CD4-positive, alpha-beta T cell (primary cell): ENCODE data around the gene CFAP61. TPM values are rescaled to one million over a fixed set of nuclear protein-coding genes. Genes with fewer than 3 reads are reported as not detected.

Experiments used
- ATAC-seq: fragments of 200-7000 bp; cut with Tn5 transposase; one replicate; pipeline ENCODE4 v1.10.0; 2022; ENCODE audit warnings: mild to moderate bottlenecking; ENCODE audit not compliant: poor library complexity
- CTCF ChIA-PET: fragments of 350-600 bp; sonication (Branson Sonifier 250); formaldehyde crosslinking; loops from one replicate; lab custom pipeline; 2021; ENCODE audit warnings: antibody characterized with exemption, inconsistent platforms; lab: Charles Lee
- POLR2A ChIA-PET: fragments of 350-600 bp; sonication (Branson Sonifier 250); formaldehyde crosslinking; loops from one replicate; lab custom pipeline; 2021; ENCODE audit warnings: antibody characterized with exemption, inconsistent platforms; lab: Charles Lee
- DNase-seq, 14 experiments: peaks; one replicate each; pipeline ENCODE4 v3.0.0-alpha.2; 2013 to 2020; ENCODE audit warnings: mixed read lengths in 2 of 14
- H3K27ac ChIP-seq, 2 donors: one replicate each; pipeline versions ENCODE4 v1.5.1 to v1.7.0; 2013; ENCODE audit warnings: low read length in 2 of 2, low read depth in 1 of 2, mild to moderate bottlenecking in 1 of 2
- H3K27me3 ChIP-seq, 2 experiments: 1 replicate in 1 of 2; 2 replicates in 1 of 2; pipeline versions ENCODE4 v1.6.1 to v1.7.0; 2013; ENCODE audit warnings: low read length in 2 of 2, control low read depth in 1 of 2, mild to moderate bottlenecking in 1 of 2, moderate library complexity in 1 of 2; ENCODE audit not compliant: insufficient read depth in 2 of 2, control insufficient read depth in 1 of 2
- H3K36me3 ChIP-seq: one replicate; pipeline ENCODE4 v1.6.1; 2013; ENCODE audit warnings: low read length, control low read depth; ENCODE audit not compliant: insufficient read depth
- H3K4me1 ChIP-seq: one replicate; pipeline ENCODE4 v1.6.1; 2013; ENCODE audit warnings: low read length, control low read depth; ENCODE audit not compliant: insufficient read depth
- H3K4me3 ChIP-seq: one replicate; pipeline ENCODE4 v1.5.1; 2013; ENCODE audit warnings: mild to moderate bottlenecking, low read length, moderate library complexity
- H3K9me3 ChIP-seq, 2 experiments: 1 replicate in 1 of 2; 2 replicates in 1 of 2; pipeline versions ENCODE4 v1.6.1 to v1.7.0; 2013; ENCODE audit warnings: low read length in 2 of 2, mild to moderate bottlenecking in 2 of 2, control low read depth in 1 of 2, moderate library complexity in 1 of 2; ENCODE audit not compliant: control insufficient read depth in 1 of 2, insufficient read depth in 1 of 2
- H3K27ac Mint-ChIP-seq: one replicate; pipeline ENCODE4 v1.8.0; 2020; ENCODE audit warnings: mixed read lengths
- H3K27me3 Mint-ChIP-seq: one replicate; pipeline ENCODE4 v1.8.0; 2021; ENCODE audit warnings: mixed read lengths
- H3K36me3 Mint-ChIP-seq: one replicate; pipeline ENCODE4 v1.8.0; 2021; ENCODE audit warnings: low read depth, mixed read lengths
- H3K4me1 Mint-ChIP-seq: one replicate; pipeline ENCODE4 v1.8.0; 2021; ENCODE audit warnings: low read depth, mixed read lengths
- H3K4me3 Mint-ChIP-seq: one replicate; pipeline ENCODE4 v1.8.0; 2020; ENCODE audit warnings: mild to moderate bottlenecking, mixed read lengths
- H3K9me3 Mint-ChIP-seq: one replicate; pipeline ENCODE4 v1.8.0; 2020; ENCODE audit warnings: mixed read lengths
- CTCF ChIP-seq: fragments of 200-600 bp; IDR thresholded peaks from one replicate; pipeline ENCODE4 v1.8.0; 2022; ENCODE audit warnings: antibody characterized with exemption, mild to moderate bottlenecking
- intact Hi-C, 2 experiments: fragments of 100-400 bp; cut with DNase I in 1 of 2; cut with micrococcal nuclease in 1 of 2; formaldehyde crosslinking; loops; one replicate each; pipeline versions ENCODE4 v1.15.1 to v1.9.0; 2023 to 2025; cut with DNase I, micrococcal nuclease
- total RNA-seq, 174 experiments: library from RNA in 2 of 174; stranded (reverse) in 2 of 174; gene quantifications; one replicate each; pipeline ENCODE4 v1.2.3 and lab custom pipeline; 2021 to 2026

The CFAP61 gene
- total RNA-seq, 2 experiments from 2014 or later, result not detected

- Histone ChIP-seq H3K9me3 (no peaks in the 10 kb centered on the region), H3K27me3 (no peaks in the 10 kb centered on the region), H3K4me3 (peak overlapping the region; percentile 91), H3K27ac (peak overlapping the region; percentile 80 to 91), H3K36me3 (peaks cover 35% of the 10 kb centered on the region), H3K4me1 (peaks cover 7% of the 10 kb centered on the region)
- Mint-ChIP-seq H3K4me3 (peak overlapping the region; percentile 98), H3K36me3 (peaks cover 56% of the 10 kb centered on the region), H3K27ac (peak overlapping the region; percentile 89), H3K9me3 (no peaks in the 10 kb centered on the region), H3K4me1 (peaks cover 37% of the 10 kb centered on the region), H3K27me3 (peaks cover 6% of the 10 kb centered on the region)
- TF ChIP-seq CTCF, result no peak
- ChIA-PET CTCF (interaction anchor here (3.1 kb wide), 1 partner anchor 34 kb away, joined by 24 read pairs; the partner anchor contains the start of gene NAA20), POLR2A (interaction anchor here (0.9 to 3.0 kb wide), 11 partner anchors 10 to 1913 kb away, joined by 4 to 59 read pairs (median 7); partner anchors contain the start of genes DZANK1, NAA20, POLR3F and RALGAPA2)
- ATAC-seq (peak; percentile 15), DNase-seq (no peak)
- intact Hi-C loops, result loop anchor here (1.0 to 10.0 kb wide), 10 partner anchors 33 to 1914 kb away; partner anchors contain the start of genes KAT14 (in 1 of the 2), KIZ (in 1 of the 2), NAA20 (in 1 of the 2) and PET117 (in 1 of the 2)
Observed at GRCh38 chr20:20051767-20052073, 612 bp upstream of the CFAP61 start.

GRCh38 chr20:20060234-20060998 is 8.1 kb downstream of the CFAP61 start:
- Mint-ChIP-seq H3K27ac (no peak overlapping the region), H3K4me3 (no peak overlapping the region), H3K36me3 (no peaks in the 10 kb centered on the region), H3K9me3 (no peaks in the 10 kb centered on the region), H3K27me3 (peaks cover 45% of the 10 kb centered on the region), H3K4me1 (no peaks in the 10 kb centered on the region)
- H3K36me3 ChIP-seq, result no peaks in the 10 kb centered on the region
- H3K27ac ChIP-seq, result no peak overlapping the region
- H3K9me3 ChIP-seq, result no peaks in the 10 kb centered on the region
- intact Hi-C loops, result no loop called here
- CTCF ChIA-PET, result no interaction called here
- DNase-seq (no peak), ATAC-seq (peak; percentile 43)
- no peak overlapping the region for H3K4me3 ChIP-seq
- POLR2A ChIA-PET, result interaction anchor here (0.6 kb wide), 1 partner anchor 8 kb away, joined by 3 read pairs; the partner anchor contains the start of genes CFAP61 and CRNKL1
- no peaks in the 10 kb centered on the region for H3K4me1 ChIP-seq
- H3K27me3 ChIP-seq, result peaks cover 8 to 9% of the 10 kb centered on the region in 2 experiments
- TF ChIP-seq CTCF, result no peak

- no peak for DNase-seq
- POLR2A ChIA-PET, result no interaction called here
- Mint-ChIP-seq H3K27ac (no peak overlapping the region), H3K36me3 (no peaks in the 10 kb centered on the region), H3K4me1 (no peaks in the 10 kb centered on the region), H3K4me3 (no peak overlapping the region), H3K27me3 (peaks cover 43% of the 10 kb centered on the region), H3K9me3 (no peaks in the 10 kb centered on the region)
- Histone ChIP-seq H3K9me3 (no peaks in the 10 kb centered on the region), H3K27ac (no peak overlapping the region), H3K4me3 (no peak overlapping the region), H3K27me3 (peaks cover 8 to 9% of the 10 kb centered on the region in 2 experiments), H3K4me1 (no peaks in the 10 kb centered on the region), H3K36me3 (no peaks in the 10 kb centered on the region)
- ATAC-seq, result no peak
- CTCF ChIA-PET, result no interaction called here
- intact Hi-C loops, result no loop called here
- TF ChIP-seq CTCF, result no peak
Observed at GRCh38 chr20:20063941-20064702, 11.8 kb downstream of the CFAP61 start.
